HCT116 (cell line): ENCODE measurements around the gene CABS1. TPM values are rescaled to one million over a fixed set of nuclear protein-coding genes. Genes with fewer than 3 reads are reported as not detected.

ENCODE experiments used
- ATAC-seq: fragments of 200-7000 bp; cut with Tn5 transposase; 2 replicates; pipeline ENCODE4 v1.9.1; 2020; ENCODE audit warnings: mild to moderate bottlenecking, moderate library complexity
- BruUV-seq: library from RNA; stranded (reverse); fragments of 400-500 nt; replicated peaks from 2 replicates; lab custom pipeline; 2021; lab: Mats Ljungman, UMichigan
- CTCF ChIA-PET: fragments of 300-600 bp; sonication (Branson Sonifier 250); formaldehyde crosslinking; loops from one replicate; lab custom pipeline; 2021; ENCODE audit warnings: antibody characterized with exemption; lab: Charles Lee
- POLR2A ChIA-PET: fragments of 300-600, 350-600 bp; sonication (Branson Sonifier 250); formaldehyde crosslinking; loops from one replicate; lab custom pipeline; 2021; ENCODE audit warnings: antibody characterized with exemption; lab: Charles Lee
- RAD21 ChIA-PET, 2 experiments: fragments of 300-600 bp; sonication (Branson Sonifier 250); formaldehyde crosslinking; loops; one replicate each; lab custom pipeline; 2023; ENCODE audit warnings: low total read pairs in 2 of 2; ENCODE audit not compliant: uncharacterized antibody in 2 of 2, unreplicated experiment in 2 of 2, low non-redundant PET in 1 of 2; lab: Charles Lee
- DNase-seq: peaks from one replicate; pipeline ENCODE4 v3.0.0-alpha.2; 2010; ENCODE audit warnings: low read depth, low spot score
- H2AFZ ChIP-seq: fragments of 200-600 bp; shearing (Covaris generic), sonication (generic); 2 replicates; pipeline ENCODE4 v1.6.1; 2017; ENCODE audit warnings: low read depth, mixed run types, mixed read lengths, antibody characterized with exemption, low read length; ENCODE audit not compliant: poor library complexity, severe bottlenecking
- H3K27ac ChIP-seq: 2 replicates; pipeline ENCODE4 v1.5.1; 2012; ENCODE audit warnings: low read depth, low read length
- H3K27me3 ChIP-seq: fragments of 200-600 bp; sonication (generic); 2 replicates; pipeline ENCODE4 v1.6.1; 2016; ENCODE audit warnings: mixed run types, low read length, mixed read lengths; ENCODE audit not compliant: insufficient read depth
- H3K36me3 ChIP-seq, 2 experiments: fragments of 200-500 bp in 1 of 2; fragments of 200-600 bp in 1 of 2; sonication (Bioruptor generic) in 1 of 2; sonication (generic) in 1 of 2; 2 replicates each; pipeline versions ENCODE4 v1.5.1 to v1.6.1; 2014 to 2016; ENCODE audit warnings: low read length in 2 of 2, inconsistent platforms in 1 of 2, mixed read lengths in 1 of 2, mixed run types in 1 of 2; ENCODE audit not compliant: insufficient read depth in 2 of 2, control insufficient read depth in 1 of 2
- H3K4me1 ChIP-seq, 2 experiments: fragments of 200-600 bp in 1 of 2; sonication (generic) in 1 of 2; 2 replicates each; pipeline versions ENCODE4 v1.5.1 to v1.6.1; 2012 to 2017; ENCODE audit warnings: low read length in 2 of 2, inconsistent platforms in 1 of 2, mild to moderate bottlenecking in 1 of 2, mixed read lengths in 1 of 2, mixed run types in 1 of 2, moderate library complexity in 1 of 2; ENCODE audit not compliant: insufficient read depth in 2 of 2, control insufficient read depth in 1 of 2
- H3K4me2 ChIP-seq: fragments of 200-600 bp; sonication (generic); 2 replicates; pipeline ENCODE4 v1.6.1; 2017; ENCODE audit warnings: mixed run types, low read length, mixed read lengths
- H3K4me3 ChIP-seq, 2 experiments: fragments of 200-600 bp in 1 of 2; sonication (generic) in 1 of 2; replicated peaks in 1 of 2; 2 replicates each; pipeline ENCODE4 v1.5.1; 2011 to 2016; ENCODE audit warnings: low read length in 2 of 2, control low read depth in 1 of 2, low read depth in 1 of 2, mild to moderate bottlenecking in 1 of 2, mixed read lengths in 1 of 2, mixed run types in 1 of 2
- H3K79me2 ChIP-seq: fragments of 200-600 bp; sonication (generic); 2 replicates; pipeline ENCODE4 v1.6.1; 2017; ENCODE audit warnings: mild to moderate bottlenecking, mixed run types, low read length, moderate library complexity, mixed read lengths; ENCODE audit not compliant: insufficient read depth
- H3K9ac ChIP-seq: fragments of 200-600 bp; sonication (generic); 2 replicates; pipeline ENCODE4 v1.6.1; 2016; ENCODE audit warnings: low read length, mixed read lengths
- H3K9me2 ChIP-seq: fragments of 200-600 bp; sonication (generic), shearing (Covaris generic); 2 replicates; pipeline ENCODE4 v1.6.1; 2017; ENCODE audit warnings: mixed run types, mild to moderate bottlenecking, moderate library complexity; ENCODE audit not compliant: insufficient read depth
- H3K9me3 ChIP-seq, 2 experiments: fragments of 200-500 bp in 1 of 2; fragments of 200-600 bp in 1 of 2; sonication (Bioruptor generic) in 1 of 2; sonication (generic) in 1 of 2; 2 replicates each; pipeline ENCODE4 v1.6.1; 2014 to 2017; ENCODE audit warnings: low read length in 2 of 2, mixed read lengths in 2 of 2, inconsistent platforms in 1 of 2, low read depth in 1 of 2, mild to moderate bottlenecking in 1 of 2, mixed run types in 1 of 2, moderate library complexity in 1 of 2; ENCODE audit not compliant: control insufficient read depth in 1 of 2, insufficient read depth in 1 of 2
- H4K20me1 ChIP-seq: fragments of 200-600 bp; sonication (generic), shearing (Covaris generic); 2 replicates; pipeline ENCODE4 v1.6.1; 2017; ENCODE audit warnings: mixed run types, mild to moderate bottlenecking, moderate library complexity; ENCODE audit not compliant: insufficient read depth
- CBX3 ChIP-seq: IDR thresholded peaks from 2 replicates; pipeline ENCODE4 v1.6.1; 2012; ENCODE audit warnings: low read depth
- EGR1 ChIP-seq: IDR thresholded peaks from 2 replicates; pipeline ENCODE4 v1.6.1; 2012; ENCODE audit warnings: low read depth
- ELF1 ChIP-seq: IDR thresholded peaks from 2 replicates; pipeline ENCODE4 v1.6.1; 2012; ENCODE audit warnings: low read depth, borderline replicate concordance
- EZH2 ChIP-seq: fragments of 200-600 bp; sonication (generic); IDR thresholded peaks from 2 replicates; pipeline ENCODE4 v1.6.1; 2017; ENCODE audit warnings: antibody characterized with exemption, mixed run types
- EZH2phosphoT487 ChIP-seq: fragments of 200-600 bp; IDR thresholded peaks from 2 replicates; pipeline ENCODE4 v1.6.1; 2018; ENCODE audit warnings: antibody characterized with exemption, borderline replicate concordance
- JUND ChIP-seq: IDR thresholded peaks from 2 replicates; pipeline ENCODE4 v1.6.1; 2012
- POLR2A ChIP-seq: IDR thresholded peaks from 2 replicates; pipeline ENCODE4 v1.7.0; 2011; ENCODE audit warnings: borderline replicate concordance; ENCODE audit not compliant: insufficient read depth, insufficient read length; ENCODE audit errors: extremely low read depth
- RAD21 ChIP-seq: IDR thresholded peaks from 2 replicates; pipeline ENCODE4 v1.6.1; 2012; ENCODE audit warnings: low read depth, mild to moderate bottlenecking
- SIN3A ChIP-seq: IDR thresholded peaks from 2 replicates; pipeline ENCODE4 v1.6.1; 2012; ENCODE audit warnings: low read depth
- TCF7L2 ChIP-seq: IDR thresholded peaks from 2 replicates; pipeline ENCODE4 v1.7.0; 2011; ENCODE audit warnings: borderline replicate concordance, inconsistent platforms; ENCODE audit not compliant: insufficient read depth, insufficient read length; ENCODE audit errors: extremely low read depth
- YY1 ChIP-seq: IDR thresholded peaks from 2 replicates; pipeline ENCODE4 v1.6.1; 2011; ENCODE audit warnings: low read length, low read depth, moderate library complexity, mild to moderate bottlenecking; ENCODE audit not compliant: insufficient replicate concordance; ENCODE audit errors: extremely low read depth
- ZNF274 ChIP-seq: fragments of 200-500 bp; sonication (Bioruptor generic); IDR thresholded peaks from 2 replicates; pipeline ENCODE4 v1.6.1; 2014; ENCODE audit warnings: mild to moderate bottlenecking, low read depth, low read length, inconsistent platforms
- intact Hi-C: fragments of 100-400 bp; cut with micrococcal nuclease; formaldehyde crosslinking; loops from 2 replicates; pipeline ENCODE4 v1.10.0; 2022
- total RNA-seq: library from RNA; stranded (reverse); gene quantifications from one replicate; pipeline ENCODE4 v1.2.1, GENCODE V29; 2021; ENCODE audit not compliant: unreplicated experiment
- TF ChIP-seq, protein P1 (sequence below): IDR thresholded peaks from 2 replicates; pipeline ENCODE4 v1.6.1; 2011; ENCODE audit warnings: mild to moderate bottlenecking, low read length, moderate library complexity; ENCODE audit not compliant: insufficient replicate concordance; ENCODE audit errors: extremely low read depth
- TF ChIP-seq, protein P2 (sequence below): IDR thresholded peaks from 2 replicates; pipeline ENCODE4 v1.6.1; 2012; ENCODE audit warnings: low read depth
- TF ChIP-seq, protein P3 (sequence below): IDR thresholded peaks from 2 replicates; pipeline ENCODE4 v1.6.1; 2012
- TF ChIP-seq, protein P4 (sequence below): IDR thresholded peaks from 2 replicates; pipeline ENCODE4 v1.6.1; 2012

Gene CABS1
- total RNA-seq, 1 experiment from 2014 or later: not detected

DNA sequence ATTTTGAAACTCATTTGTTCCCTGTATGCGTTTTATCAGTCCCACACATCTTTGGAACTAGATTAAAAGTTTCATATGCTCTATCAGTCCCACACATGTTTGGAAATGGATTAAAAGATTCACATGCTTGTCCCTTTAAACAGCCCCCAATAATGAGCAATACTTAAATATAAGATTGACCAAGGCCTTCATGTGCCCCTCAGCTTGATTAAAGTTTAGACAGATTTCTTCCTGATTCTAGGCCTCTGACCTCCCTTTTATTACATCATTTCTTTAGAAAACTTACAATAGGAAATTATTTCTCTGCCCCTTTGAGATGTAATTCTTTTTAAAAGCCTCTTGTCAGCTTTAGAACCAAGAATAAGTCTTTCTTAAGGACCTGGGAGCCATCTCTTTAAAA is 31.7 kb upstream of the CABS1 start:
- Histone ChIP-seq H3K27ac (no peak overlapping the region), H3K4me3 (no peak overlapping the region), H3K9ac (no peak overlapping the region), H3K4me2 (no peak overlapping the region), H3K9me3 (no peaks in the 10 kb centered on the region), H3K9me2 (no peaks in the 10 kb centered on the region), H3K4me1 (no peaks in the 10 kb centered on the region), H3K36me3 (no peaks in the 10 kb centered on the region), H4K20me1 (no peaks in the 10 kb centered on the region), H3K79me2 (no peaks in the 10 kb centered on the region), H3K27me3 (no peaks in the 10 kb centered on the region), H2AFZ (no peak overlapping the region)
- ChIA-PET POLR2A (no interaction called here), CTCF (no interaction called here), RAD21 (no interaction called here)
- TF ChIP-seq EZH2: no peak
- TF ChIP-seq JUND: no peak
- TF ChIP-seq SIN3A: no peak
- TF ChIP-seq, protein P1, sequence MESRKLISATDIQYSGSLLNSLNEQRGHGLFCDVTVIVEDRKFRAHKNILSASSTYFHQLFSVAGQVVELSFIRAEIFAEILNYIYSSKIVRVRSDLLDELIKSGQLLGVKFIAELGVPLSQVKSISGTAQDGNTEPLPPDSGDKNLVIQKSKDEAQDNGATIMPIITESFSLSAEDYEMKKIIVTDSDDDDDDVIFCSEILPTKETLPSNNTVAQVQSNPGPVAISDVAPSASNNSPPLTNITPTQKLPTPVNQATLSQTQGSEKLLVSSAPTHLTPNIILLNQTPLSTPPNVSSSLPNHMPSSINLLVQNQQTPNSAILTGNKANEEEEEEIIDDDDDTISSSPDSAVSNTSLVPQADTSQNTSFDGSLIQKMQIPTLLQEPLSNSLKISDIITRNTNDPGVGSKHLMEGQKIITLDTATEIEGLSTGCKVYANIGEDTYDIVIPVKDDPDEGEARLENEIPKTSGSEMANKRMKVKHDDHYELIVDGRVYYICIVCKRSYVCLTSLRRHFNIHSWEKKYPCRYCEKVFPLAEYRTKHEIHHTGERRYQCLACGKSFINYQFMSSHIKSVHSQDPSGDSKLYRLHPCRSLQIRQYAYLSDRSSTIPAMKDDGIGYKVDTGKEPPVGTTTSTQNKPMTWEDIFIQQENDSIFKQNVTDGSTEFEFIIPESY: no peak
- no peak for TF ChIP-seq EGR1
- no peak for TF ChIP-seq YY1
- TF ChIP-seq CBX3: no peak
- TF ChIP-seq POLR2A: no peak
- TF ChIP-seq EZH2phosphoT487: no peak
- no peak for TF ChIP-seq RAD21
- no peak for TF ChIP-seq ZNF274
- TF ChIP-seq, protein P2, sequence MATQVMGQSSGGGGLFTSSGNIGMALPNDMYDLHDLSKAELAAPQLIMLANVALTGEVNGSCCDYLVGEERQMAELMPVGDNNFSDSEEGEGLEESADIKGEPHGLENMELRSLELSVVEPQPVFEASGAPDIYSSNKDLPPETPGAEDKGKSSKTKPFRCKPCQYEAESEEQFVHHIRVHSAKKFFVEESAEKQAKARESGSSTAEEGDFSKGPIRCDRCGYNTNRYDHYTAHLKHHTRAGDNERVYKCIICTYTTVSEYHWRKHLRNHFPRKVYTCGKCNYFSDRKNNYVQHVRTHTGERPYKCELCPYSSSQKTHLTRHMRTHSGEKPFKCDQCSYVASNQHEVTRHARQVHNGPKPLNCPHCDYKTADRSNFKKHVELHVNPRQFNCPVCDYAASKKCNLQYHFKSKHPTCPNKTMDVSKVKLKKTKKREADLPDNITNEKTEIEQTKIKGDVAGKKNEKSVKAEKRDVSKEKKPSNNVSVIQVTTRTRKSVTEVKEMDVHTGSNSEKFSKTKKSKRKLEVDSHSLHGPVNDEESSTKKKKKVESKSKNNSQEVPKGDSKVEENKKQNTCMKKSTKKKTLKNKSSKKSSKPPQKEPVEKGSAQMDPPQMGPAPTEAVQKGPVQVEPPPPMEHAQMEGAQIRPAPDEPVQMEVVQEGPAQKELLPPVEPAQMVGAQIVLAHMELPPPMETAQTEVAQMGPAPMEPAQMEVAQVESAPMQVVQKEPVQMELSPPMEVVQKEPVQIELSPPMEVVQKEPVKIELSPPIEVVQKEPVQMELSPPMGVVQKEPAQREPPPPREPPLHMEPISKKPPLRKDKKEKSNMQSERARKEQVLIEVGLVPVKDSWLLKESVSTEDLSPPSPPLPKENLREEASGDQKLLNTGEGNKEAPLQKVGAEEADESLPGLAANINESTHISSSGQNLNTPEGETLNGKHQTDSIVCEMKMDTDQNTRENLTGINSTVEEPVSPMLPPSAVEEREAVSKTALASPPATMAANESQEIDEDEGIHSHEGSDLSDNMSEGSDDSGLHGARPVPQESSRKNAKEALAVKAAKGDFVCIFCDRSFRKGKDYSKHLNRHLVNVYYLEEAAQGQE: no peak
- TF ChIP-seq TCF7L2: no peak
- TF ChIP-seq, protein P3, sequence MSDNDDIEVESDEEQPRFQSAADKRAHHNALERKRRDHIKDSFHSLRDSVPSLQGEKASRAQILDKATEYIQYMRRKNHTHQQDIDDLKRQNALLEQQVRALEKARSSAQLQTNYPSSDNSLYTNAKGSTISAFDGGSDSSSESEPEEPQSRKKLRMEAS: no peak
- TF ChIP-seq ELF1: no peak
- TF ChIP-seq, protein P4, sequence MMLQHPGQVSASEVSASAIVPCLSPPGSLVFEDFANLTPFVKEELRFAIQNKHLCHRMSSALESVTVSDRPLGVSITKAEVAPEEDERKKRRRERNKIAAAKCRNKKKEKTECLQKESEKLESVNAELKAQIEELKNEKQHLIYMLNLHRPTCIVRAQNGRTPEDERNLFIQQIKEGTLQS: no peak
- BruUV-seq: no TSS peak
- DNase-seq: no peak
- no peak for ATAC-seq
- intact Hi-C loops: no loop called here
